ENCODE data around the gene STXBP5L. TPM values are rescaled to one million over a fixed set of nuclear protein-coding genes. Genes with fewer than 3 reads are reported as not detected.

Gene STXBP5L
- total RNA-seq, 2 donors from 2014 or later, result 0.97 to 3.6 TPM

DNA sequence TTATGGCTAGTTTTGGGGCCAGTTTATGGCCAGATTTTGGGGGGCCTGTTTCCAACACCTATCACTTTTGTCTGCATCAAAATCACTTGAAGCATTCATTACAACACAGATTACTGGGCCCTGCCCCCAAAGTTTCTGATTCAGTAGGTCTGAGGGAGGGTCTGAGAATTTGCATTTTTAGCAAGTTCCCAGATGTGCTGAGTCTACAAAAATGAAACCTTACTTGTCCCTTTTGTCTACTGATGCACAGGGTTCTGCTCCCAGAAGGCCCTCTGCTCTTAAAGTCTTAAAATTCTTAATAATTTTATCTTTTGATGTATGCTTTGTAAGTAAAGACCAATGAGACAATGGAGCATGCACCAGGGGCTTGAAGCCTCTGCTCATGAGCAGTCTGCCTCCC, 491.8 kb downstream of the STXBP5L start:
- Mint-ChIP-seq H3K4me3 (no peak overlapping the region), H3K4me1 (no peaks in the 10 kb centered on the region), H3K36me3 (ENCODE audit: low read depth) (peaks cover 4% of the 10 kb centered on the region), H3K27ac (no peak overlapping the region), H3K27me3 (ENCODE audit: insufficient read depth) (no peaks in the 10 kb centered on the region), H3K9me3 (peaks cover 8% of the 10 kb centered on the region)
- H3K27ac ChIP-seq (ENCODE audit: low read depth, low read length), result no peak overlapping the region
- no peaks in the 10 kb centered on the region for H3K9me3 ChIP-seq (ENCODE audit: control insufficient read depth, low read length)
- H3K4me1 ChIP-seq (ENCODE audit: control insufficient read depth, insufficient read depth, low read length), result no peaks in the 10 kb centered on the region
- TF ChIP-seq, protein P1, sequence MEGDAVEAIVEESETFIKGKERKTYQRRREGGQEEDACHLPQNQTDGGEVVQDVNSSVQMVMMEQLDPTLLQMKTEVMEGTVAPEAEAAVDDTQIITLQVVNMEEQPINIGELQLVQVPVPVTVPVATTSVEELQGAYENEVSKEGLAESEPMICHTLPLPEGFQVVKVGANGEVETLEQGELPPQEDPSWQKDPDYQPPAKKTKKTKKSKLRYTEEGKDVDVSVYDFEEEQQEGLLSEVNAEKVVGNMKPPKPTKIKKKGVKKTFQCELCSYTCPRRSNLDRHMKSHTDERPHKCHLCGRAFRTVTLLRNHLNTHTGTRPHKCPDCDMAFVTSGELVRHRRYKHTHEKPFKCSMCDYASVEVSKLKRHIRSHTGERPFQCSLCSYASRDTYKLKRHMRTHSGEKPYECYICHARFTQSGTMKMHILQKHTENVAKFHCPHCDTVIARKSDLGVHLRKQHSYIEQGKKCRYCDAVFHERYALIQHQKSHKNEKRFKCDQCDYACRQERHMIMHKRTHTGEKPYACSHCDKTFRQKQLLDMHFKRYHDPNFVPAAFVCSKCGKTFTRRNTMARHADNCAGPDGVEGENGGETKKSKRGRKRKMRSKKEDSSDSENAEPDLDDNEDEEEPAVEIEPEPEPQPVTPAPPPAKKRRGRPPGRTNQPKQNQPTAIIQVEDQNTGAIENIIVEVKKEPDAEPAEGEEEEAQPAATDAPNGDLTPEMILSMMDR (conservative IDR thresholded peaks at IDR 0.05), result no peak
- H3K4me3 ChIP-seq (ENCODE audit: low read length), result no peak overlapping the region
- no peaks in the 10 kb centered on the region for H3K27me3 ChIP-seq (ENCODE audit: control insufficient read depth, insufficient read depth, low read length, poor library complexity, severe bottlenecking)
- H3K36me3 ChIP-seq (ENCODE audit: control insufficient read depth, insufficient read depth, low read length), result no peaks in the 10 kb centered on the region
- H3K9ac ChIP-seq (ENCODE audit: extremely low read depth, low read length, poor library complexity, severe bottlenecking), result no peak overlapping the region
- no peak for DNase-seq

DNA sequence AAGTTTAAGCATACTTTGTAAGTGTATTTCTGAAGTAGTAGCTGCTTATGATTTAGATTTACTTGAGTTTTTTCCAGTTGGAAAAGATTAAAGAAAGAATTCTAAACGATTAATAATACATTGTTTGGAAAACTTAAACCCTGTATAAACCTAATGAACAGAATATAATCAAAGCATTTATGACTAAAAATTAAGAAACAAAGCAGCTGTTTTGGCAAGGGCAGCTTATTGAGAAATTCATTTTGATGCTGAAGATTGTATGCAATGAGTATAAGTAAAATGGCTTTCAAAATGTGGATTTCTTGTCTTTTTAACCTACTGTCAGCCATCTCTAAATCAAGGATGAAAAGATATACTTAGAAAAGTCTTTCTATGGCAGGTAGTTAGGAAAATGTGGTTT, 497.6 kb downstream of the STXBP5L start:
- H3K4me1 Mint-ChIP-seq, result no peaks in the 10 kb centered on the region
- Histone ChIP-seq H3K27ac (ENCODE audit: low read depth, low read length) (no peak overlapping the region), H3K9ac (ENCODE audit: extremely low read depth, low read length, poor library complexity, severe bottlenecking) (no peak overlapping the region), H3K36me3 (ENCODE audit: control insufficient read depth, insufficient read depth, low read length) (no peaks in the 10 kb centered on the region), H3K4me3 (ENCODE audit: low read length) (no peak overlapping the region), H3K4me1 (ENCODE audit: control insufficient read depth, insufficient read depth, low read length) (no peaks in the 10 kb centered on the region), H3K27me3 (ENCODE audit: control insufficient read depth, insufficient read depth, low read length, poor library complexity, severe bottlenecking) (no peaks in the 10 kb centered on the region), H3K9me3 (ENCODE audit: control insufficient read depth, low read length) (no peaks in the 10 kb centered on the region)
- H3K9me3 Mint-ChIP-seq, result no peaks in the 10 kb centered on the region
- H3K27ac Mint-ChIP-seq, result no peak overlapping the region
- H3K27me3 Mint-ChIP-seq (ENCODE audit: insufficient read depth), result no peaks in the 10 kb centered on the region
- WGBS, 2 experiments (ENCODE audit: insufficient coverage in 1 of 2, insufficient read length in 1 of 2), result 83% methylated on average over 1 of the region's 1 CpG; no CpG with 5 or more reads in 1 of the 2 experiments
- TF ChIP-seq, protein P1 (conservative IDR thresholded peaks at IDR 0.05), result no peak
- H3K36me3 Mint-ChIP-seq (ENCODE audit: low read depth), result no peaks in the 10 kb centered on the region
- DNase-seq, result no peak
- H3K4me3 Mint-ChIP-seq, result no peak overlapping the region

DNA sequence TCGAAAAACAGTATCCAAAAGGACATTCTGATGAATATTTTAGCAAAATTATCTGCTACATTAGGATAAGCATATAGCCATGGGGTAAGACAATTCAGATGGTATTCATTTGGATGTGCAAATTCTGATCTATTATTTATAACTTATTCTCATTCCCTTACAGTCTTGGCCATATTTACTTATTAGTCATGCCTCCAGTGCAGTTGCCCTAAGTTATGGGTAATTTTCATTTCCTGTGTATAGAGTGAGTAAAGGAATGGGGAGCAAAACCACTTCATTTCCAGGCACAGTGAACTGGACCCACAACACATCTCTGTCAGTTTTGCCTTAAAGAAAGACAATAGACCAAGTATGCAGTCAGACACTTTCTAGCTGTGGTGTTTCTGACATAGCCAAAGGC, 503.5 kb downstream of the STXBP5L start:
- H3K27me3 Mint-ChIP-seq (ENCODE audit: insufficient read depth), result no peaks in the 10 kb centered on the region
- H3K9ac ChIP-seq (ENCODE audit: extremely low read depth, low read length, poor library complexity, severe bottlenecking), result no peak overlapping the region
- DNase-seq, result no peak
- H3K27me3 ChIP-seq (ENCODE audit: control insufficient read depth, insufficient read depth, low read length, poor library complexity, severe bottlenecking), result no peaks in the 10 kb centered on the region
- TF ChIP-seq, protein P1 (conservative IDR thresholded peaks at IDR 0.05), result no peak
- no peak overlapping the region for H3K27ac ChIP-seq (ENCODE audit: low read depth, low read length)
- H3K36me3 Mint-ChIP-seq (ENCODE audit: low read depth), result no peaks in the 10 kb centered on the region
- H3K27ac Mint-ChIP-seq, result no peak overlapping the region
- 83 to 100% methylated on average over 1 of the region's 1 CpG for WGBS, 2 experiments (ENCODE audit: insufficient coverage in 1 of 2, insufficient read length in 1 of 2)
- H3K4me1 ChIP-seq (ENCODE audit: control insufficient read depth, insufficient read depth, low read length), result no peaks in the 10 kb centered on the region
- H3K9me3 Mint-ChIP-seq, result no peaks in the 10 kb centered on the region
- H3K4me1 Mint-ChIP-seq, result no peaks in the 10 kb centered on the region
- H3K36me3 ChIP-seq (ENCODE audit: control insufficient read depth, insufficient read depth, low read length), result no peaks in the 10 kb centered on the region
- no peaks in the 10 kb centered on the region for H3K9me3 ChIP-seq (ENCODE audit: control insufficient read depth, low read length)
- no peak overlapping the region for H3K4me3 ChIP-seq (ENCODE audit: low read length)
- H3K4me3 Mint-ChIP-seq, result no peak overlapping the region
